Large intestine (tissue), 3 donors: ENCODE data around the gene MLLT1. TPM values are rescaled to one million over a fixed set of nuclear protein-coding genes. Genes with fewer than 3 reads are reported as not detected.

Experiments used
- DNase-seq, 2 donors: peaks; one replicate each; pipeline versions ENCODE4 v3.0.0 to v3.0.0-alpha.2; 2013
- H3K27ac ChIP-seq: one replicate; pipeline ENCODE4 v1.5.1; 2013; ENCODE audit warnings: low read length
- H3K27me3 ChIP-seq: 2 replicates; pipeline ENCODE4 v1.6.1; 2013; ENCODE audit warnings: low read length; ENCODE audit not compliant: control insufficient read depth, insufficient read depth
- H3K36me3 ChIP-seq: 2 replicates; pipeline ENCODE4 v1.6.1; 2013; ENCODE audit warnings: low read length; ENCODE audit not compliant: control insufficient read depth, insufficient read depth
- H3K4me1 ChIP-seq: one replicate; pipeline ENCODE4 v1.6.1; 2013; ENCODE audit warnings: low read length; ENCODE audit not compliant: control insufficient read depth, insufficient read depth
- H3K4me3 ChIP-seq: one replicate; pipeline ENCODE4 v1.5.1; 2013; ENCODE audit warnings: low read length
- H3K9me3 ChIP-seq: one replicate; pipeline ENCODE4 v1.6.1; 2013; ENCODE audit warnings: mild to moderate bottlenecking, low read depth, low read length, moderate library complexity; ENCODE audit not compliant: control insufficient read depth
- WGBS: methylation state at CpG from one replicate; pipeline ENCODE4 v1.1.5; 2013; ENCODE audit warnings: low lambda C conversion rate; ENCODE audit not compliant: insufficient coverage; 5-methylcytosine and 5-hydroxymethylcytosine counted together
- polyA plus RNA-seq: library from polyadenylated mRNA; unstranded; fragments of 120-200 nt; gene quantifications from one replicate; pipeline ENCODE4 v1.2.1, GENCODE V29; 2013

MLLT1 gene
- polyA plus RNA-seq, 1 donor: 44.3 TPM

DNA sequence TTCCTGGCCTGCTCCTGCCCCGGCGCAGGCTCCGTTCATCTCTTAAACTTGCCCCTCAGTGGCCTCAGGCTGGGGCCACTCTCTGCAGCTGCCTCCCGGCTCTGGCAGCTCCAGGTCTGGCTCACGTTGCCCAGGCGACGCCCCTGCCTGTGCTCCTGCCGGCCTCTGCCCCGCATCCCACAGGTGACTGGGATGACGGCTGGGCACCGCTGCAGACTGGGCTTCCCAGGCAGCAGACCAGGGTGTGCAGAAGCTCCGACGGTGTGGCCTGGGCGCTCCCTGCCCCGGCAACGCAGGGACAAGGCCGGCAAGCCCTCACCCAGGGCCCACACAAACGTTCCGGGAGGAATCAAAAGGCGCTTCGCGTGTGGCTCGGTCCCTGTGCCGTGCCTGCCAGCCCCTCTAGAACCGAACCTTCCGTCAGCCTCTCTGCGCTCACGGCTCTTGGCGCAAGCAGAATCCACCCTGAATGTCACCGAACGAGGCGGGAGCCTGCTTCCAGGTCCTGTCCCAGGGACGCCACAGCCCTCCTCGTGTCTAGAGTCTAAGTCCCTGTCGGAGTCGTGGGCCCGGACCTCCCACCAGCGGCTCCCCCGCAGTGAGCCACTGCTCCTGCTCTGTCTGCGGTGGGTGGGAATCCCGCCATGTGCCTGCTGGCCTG lies 64.8 kb downstream of the MLLT1 start:
- peaks cover 39% of the 10 kb centered on the region for H3K36me3 ChIP-seq
- H3K9me3 ChIP-seq: peaks cover 2% of the 10 kb centered on the region
- 91% methylated on average over 4 of the region's 41 CpGs for WGBS
- no peak overlapping the region for H3K4me3 ChIP-seq
- peaks cover 34% of the 10 kb centered on the region for H3K4me1 ChIP-seq
- H3K27ac ChIP-seq: no peak overlapping the region
- no peaks in the 10 kb centered on the region for H3K27me3 ChIP-seq
- DNase-seq: no peak

GRCh38 chr19:6213696-6214641 lies 65.8 kb downstream of the MLLT1 start:
- Histone ChIP-seq H3K4me1 (peaks cover 26% of the 10 kb centered on the region), H3K9me3 (peaks cover 2% of the 10 kb centered on the region), H3K4me3 (no peak overlapping the region), H3K27ac (no peak overlapping the region), H3K27me3 (no peaks in the 10 kb centered on the region), H3K36me3 (peaks cover 34% of the 10 kb centered on the region)
- WGBS: no CpG with 5 or more reads among the region's 32 CpGs
- DNase-seq: no peak

- DNase-seq: no peak
- H3K9me3 ChIP-seq: peaks cover 2% of the 10 kb centered on the region
- H3K36me3 ChIP-seq: peaks cover 34% of the 10 kb centered on the region
- peaks cover 19% of the 10 kb centered on the region for H3K4me1 ChIP-seq
- H3K27ac ChIP-seq: no peak overlapping the region
- no CpG with 5 or more reads among the region's 12 CpGs for WGBS
- no peaks in the 10 kb centered on the region for H3K27me3 ChIP-seq
- H3K4me3 ChIP-seq: no peak overlapping the region
Measured at GRCh38 chr19:6213266-6213595, 66.5 kb downstream of the MLLT1 start.

DNA sequence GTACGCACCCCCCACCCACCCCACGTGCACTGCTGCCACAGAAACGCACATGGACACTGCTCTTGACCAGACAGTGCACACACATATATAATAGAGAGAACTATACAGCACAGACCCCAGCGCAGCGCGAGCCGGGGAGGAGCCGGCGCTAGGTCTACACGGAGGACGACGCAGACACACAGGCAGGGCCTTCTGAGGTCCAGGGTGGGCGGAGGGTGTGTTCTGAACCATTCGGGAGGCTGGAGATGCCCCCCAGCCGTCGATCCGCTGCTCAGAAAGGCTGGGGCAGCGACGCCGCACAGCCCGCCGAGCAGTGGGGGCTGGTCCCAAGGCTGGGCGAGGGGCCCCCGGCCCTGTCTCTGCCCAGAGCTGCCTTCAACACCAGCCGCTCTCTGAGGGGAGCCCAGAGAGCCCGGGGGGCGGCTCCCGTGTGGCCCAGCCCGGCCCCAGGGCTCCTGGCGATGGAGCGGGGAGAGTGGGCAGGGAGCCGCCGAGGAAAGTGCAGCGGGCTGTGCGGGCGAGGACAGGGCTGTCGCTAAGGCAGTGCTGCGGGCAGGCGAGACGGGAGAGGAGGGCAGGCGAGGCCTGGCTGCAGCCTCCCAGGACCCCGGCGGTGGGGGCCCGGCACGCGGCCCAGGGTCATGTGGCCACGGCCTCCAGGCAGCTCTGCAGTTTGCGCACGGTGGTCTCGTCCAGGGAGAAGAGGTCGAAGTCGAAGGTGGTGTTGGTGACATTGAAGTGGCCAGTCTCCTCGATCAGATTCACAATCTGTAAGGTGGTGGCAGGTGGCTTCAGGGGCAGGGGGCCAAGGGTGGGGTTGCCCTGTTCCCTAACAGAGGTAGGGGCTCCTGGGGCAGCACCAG lies 67.1 kb downstream of the MLLT1 start:
- no CpG with 5 or more reads among the region's 53 CpGs for WGBS
- H3K27ac ChIP-seq: no peak overlapping the region
- H3K9me3 ChIP-seq: peaks cover 2% of the 10 kb centered on the region
- peaks cover 34% of the 10 kb centered on the region for H3K36me3 ChIP-seq
- no peaks in the 10 kb centered on the region for H3K27me3 ChIP-seq
- no peak overlapping the region for H3K4me3 ChIP-seq
- no peak for DNase-seq
- H3K4me1 ChIP-seq: peaks cover 13% of the 10 kb centered on the region

- Histone ChIP-seq H3K27ac (no peak overlapping the region), H3K4me3 (no peak overlapping the region), H3K9me3 (peaks cover 2% of the 10 kb centered on the region), H3K4me1 (peaks cover 7% of the 10 kb centered on the region), H3K27me3 (no peaks in the 10 kb centered on the region), H3K36me3 (peaks cover 34% of the 10 kb centered on the region)
- no CpG with 5 or more reads among the region's 43 CpGs for WGBS
- no peak for DNase-seq
Measured at GRCh38 chr19:6211632-6212402, 68.0 kb downstream of the MLLT1 start.

- Histone ChIP-seq H3K27me3 (no peaks in the 10 kb centered on the region), H3K36me3 (peaks cover 34% of the 10 kb centered on the region), H3K4me1 (peaks cover 4% of the 10 kb centered on the region), H3K27ac (no peak overlapping the region), H3K4me3 (no peak overlapping the region), H3K9me3 (no peaks in the 10 kb centered on the region)
- DNase-seq: no peak
- no CpG with 5 or more reads among the region's 32 CpGs for WGBS
Measured at GRCh38 chr19:6210721-6211600, 68.8 kb downstream of the MLLT1 start.

DNA sequence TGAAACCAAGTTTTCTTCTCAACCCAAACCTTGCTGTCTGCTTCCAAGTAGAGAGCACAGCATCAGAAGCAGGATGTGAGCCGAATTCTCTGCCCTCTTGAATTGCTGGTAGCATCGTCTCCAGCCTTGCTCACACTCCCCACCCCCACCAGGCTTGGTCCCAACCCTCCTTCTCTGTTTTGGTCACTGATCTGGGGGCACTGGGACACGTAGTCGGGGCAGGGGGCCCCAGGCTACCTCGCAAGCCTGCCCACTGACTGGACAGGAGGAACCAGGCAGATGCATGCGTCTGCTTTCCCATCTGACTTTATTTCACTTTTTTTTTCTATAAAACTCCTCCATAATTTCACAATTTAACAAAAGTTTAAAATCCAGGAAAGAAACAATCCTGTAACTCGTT lies 69.7 kb downstream of the MLLT1 start:
- Histone ChIP-seq H3K36me3 (peaks cover 27% of the 10 kb centered on the region), H3K9me3 (no peaks in the 10 kb centered on the region), H3K4me1 (no peaks in the 10 kb centered on the region), H3K4me3 (no peak overlapping the region), H3K27me3 (no peaks in the 10 kb centered on the region), H3K27ac (no peak overlapping the region)
- no peak for DNase-seq
- no CpG with 5 or more reads among the region's 7 CpGs for WGBS

DNA sequence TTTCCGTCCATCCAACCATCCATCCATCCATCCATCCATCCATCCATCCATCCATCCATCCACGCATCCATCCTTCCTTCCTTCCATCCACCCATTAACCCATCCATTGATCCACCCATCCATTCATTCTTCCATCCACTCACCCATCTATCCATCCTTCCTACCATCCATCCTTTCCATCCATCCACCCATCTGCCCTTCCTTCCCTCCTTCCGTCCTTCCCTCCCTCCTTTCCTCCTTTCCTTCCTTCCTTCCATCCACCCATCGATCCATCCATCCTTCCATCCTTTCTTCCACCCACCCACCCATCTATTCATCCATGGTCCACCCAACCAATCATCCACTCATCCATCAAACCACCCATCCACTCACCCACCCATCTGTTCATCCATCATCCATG lies 70.1 kb downstream of the MLLT1 start:
- no peak for DNase-seq
- H3K27me3 ChIP-seq: no peaks in the 10 kb centered on the region
- 70% methylated on average over 4 of the region's 4 CpGs for WGBS
- no peak overlapping the region for H3K27ac ChIP-seq
- no peaks in the 10 kb centered on the region for H3K4me1 ChIP-seq
- H3K9me3 ChIP-seq: no peaks in the 10 kb centered on the region
- H3K4me3 ChIP-seq: no peak overlapping the region
- peaks cover 23% of the 10 kb centered on the region for H3K36me3 ChIP-seq

- Histone ChIP-seq H3K9me3 (no peaks in the 10 kb centered on the region), H3K4me3 (no peak overlapping the region), H3K27me3 (no peaks in the 10 kb centered on the region), H3K4me1 (no peaks in the 10 kb centered on the region), H3K27ac (no peak overlapping the region), H3K36me3 (peaks cover 22% of the 10 kb centered on the region)
- DNase-seq: no peak
- 100% methylated on average over 1 of the region's 4 CpGs for WGBS
Measured at GRCh38 chr19:6209233-6209632, 70.5 kb downstream of the MLLT1 start.
